Stimulated activated CD4-positive, alpha-beta T cell treated with anti-CD3 and anti-CD28 coated beads, Interleukin-12 subunit alpha, Interleukin-12 subunit beta, amount 100 ng/mL, for 48 hours (primary cell): Measurements from ENCODE around the gene ALG12.

Experiments used
- DNase-seq, 3 donors: peaks; one replicate each; pipeline ENCODE4 v3.0.0-alpha.2; 2020; ENCODE audit warnings: low read depth in 2 of 3, low spot score in 1 of 3

ALG12 gene

DNA sequence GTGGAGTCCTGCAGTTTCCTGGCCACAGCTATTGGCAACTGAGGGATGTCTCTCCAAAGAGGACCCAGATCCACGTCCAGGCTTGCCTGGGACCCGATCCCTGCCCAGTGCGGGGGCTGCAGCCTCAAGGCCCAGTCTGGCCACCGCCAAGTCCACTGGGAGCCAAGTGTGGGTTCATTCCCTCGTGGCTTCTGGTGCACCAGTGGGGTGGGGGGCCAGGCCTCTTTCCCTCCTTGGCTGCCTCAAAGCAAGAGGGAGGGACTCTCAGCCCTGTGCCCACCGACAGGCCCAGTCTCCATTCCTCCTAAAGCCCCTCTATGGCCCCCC lies 29.0 kb upstream of the ALG12 start:
- no peak for DNase-seq

DNA sequence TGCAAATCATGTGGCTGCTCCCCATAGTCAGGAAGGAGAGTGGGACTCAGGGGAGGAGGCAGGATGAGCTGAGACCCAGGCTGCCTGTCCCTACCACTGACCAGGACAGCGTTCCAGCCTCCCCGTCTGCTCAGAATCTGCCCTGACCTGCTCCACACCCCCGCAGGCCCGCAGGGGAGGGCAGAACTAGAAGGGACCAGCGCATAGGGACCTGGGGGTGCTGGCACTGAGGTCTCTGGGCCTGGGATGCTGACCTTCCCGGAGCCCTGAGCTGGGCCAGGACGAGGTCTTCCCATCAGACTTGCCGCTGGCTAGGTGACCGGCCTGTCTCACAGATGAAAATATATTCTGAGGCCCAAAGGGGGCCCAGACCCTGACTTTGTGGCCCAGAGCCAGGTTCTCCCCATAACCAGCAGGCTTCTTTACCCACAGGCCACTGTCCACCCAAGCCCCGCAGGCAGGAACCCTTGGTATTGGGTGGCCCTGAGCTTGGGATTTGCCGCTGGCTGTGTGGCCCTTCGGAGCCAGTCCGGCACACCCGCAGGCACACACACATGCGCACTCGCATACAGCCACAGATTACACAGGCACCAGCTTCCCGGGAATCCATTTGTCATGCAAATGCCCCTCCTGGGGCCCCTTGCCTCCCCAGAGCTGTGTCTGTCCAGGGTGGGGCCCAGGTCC lies 28.5 kb upstream of the ALG12 start:
- DNase-seq = no peak

DNA sequence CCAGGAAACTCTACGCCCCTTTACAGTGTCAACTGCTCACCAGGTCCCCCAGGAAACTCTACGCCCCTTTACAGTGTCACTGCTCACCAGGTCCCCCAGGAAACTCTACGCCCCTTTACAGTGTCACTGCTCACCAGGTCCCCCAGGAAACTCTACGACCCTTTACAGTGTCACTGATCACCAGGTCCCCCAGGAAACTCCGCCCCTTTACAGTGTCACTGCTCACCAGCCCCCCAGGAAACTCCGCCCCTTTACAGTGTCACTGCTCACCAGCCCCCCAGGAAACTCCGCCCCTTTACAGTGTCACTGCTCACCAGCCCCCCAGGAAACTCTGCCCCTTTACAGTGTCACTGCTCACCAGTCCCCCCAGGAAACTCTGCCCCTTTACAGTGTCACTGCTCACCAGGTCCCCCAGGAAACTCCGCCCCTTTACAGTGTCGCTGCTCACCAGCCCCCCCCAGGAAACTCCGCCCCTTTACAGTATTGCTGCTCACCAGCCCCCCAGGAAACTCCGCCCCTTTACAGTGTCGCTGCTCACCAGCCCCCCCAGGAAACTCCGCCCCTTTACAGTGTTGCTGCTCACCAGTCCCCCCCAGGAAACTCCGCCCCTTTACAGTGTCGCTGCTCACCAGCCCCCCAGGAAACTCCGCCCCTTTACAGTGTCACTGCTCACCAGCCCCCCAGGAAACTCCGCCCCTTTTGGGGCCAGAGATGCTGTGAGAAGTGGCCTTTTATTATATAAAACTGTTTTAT lies 27.0 kb upstream of the ALG12 start:
- DNase-seq = peak in 1 of 3 donors; percentile 56

DNA sequence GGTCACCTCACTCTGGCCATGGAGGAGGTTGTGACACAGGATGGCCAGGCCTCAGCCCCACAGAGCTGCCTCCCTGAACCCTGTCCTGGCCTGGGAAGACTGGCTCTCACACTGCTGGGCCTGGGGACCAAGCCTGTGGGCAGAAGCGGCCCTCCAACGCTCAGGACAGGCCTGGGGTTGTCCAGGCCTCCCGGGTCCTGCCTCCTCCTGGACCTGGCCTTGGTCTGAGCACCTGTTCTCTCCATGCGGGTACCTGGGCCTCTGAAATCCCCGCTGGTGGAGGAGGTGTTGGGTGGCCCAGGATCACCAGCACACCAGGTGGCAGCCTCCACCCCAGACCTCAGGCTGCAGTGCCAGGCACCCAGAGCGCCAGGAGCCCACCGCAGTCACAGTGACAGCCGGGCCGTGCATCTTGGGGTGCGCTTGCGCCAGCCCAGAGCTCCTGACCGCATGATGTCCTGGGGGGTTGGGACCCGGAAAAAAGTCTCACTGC lies 26.2 kb upstream of the ALG12 start:
- no peak for DNase-seq

DNA sequence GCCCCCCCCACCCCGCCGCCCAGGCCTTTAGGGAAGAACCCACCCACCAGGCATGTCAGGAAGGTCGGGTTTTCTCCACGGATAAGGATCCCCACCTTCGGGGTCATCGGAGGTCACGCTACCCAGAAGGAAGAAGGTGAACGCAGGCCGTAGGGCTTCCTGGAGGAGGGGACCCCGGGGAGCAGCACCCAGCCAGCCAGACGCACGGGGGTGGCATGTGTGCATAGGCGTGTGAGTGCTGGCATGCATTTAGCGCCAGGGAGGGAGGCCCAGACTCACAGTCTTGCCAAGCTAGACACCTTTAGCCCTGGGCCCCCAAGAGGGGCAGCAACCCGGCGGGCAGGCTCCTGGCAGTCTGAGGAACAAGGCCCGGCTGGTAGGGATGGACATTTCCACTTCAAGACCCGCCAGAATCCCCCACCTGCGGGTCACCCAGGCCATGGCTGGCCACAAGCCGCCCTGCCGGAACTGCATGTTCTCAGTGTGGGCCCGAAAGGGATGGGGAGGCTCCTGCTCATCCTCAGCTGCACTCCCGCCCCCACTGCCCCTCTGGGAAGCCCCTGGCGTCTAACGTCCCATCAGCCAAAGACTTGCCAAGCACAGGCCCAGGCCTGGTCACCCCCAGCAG lies 25.6 kb upstream of the ALG12 start:
- DNase-seq = no peak

DNA sequence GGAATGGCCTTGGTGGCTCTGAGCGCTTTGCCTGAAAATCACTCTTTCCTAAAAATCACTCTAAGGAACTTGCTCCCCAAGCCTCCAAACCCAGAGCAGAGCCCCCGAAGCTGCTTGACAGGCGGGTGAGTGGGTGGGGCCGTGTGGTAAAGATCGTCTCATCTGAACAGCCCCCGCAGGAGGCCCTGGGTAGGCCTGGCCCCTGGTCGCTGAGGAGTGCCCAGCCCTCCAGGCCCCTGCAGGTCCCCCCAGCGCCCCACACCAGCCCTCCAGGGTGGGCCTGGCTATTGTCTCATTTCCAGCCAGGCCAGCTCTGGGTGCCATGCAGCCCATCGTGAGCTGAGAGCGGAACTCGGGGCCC lies 25.1 kb upstream of the ALG12 start:
- DNase-seq = no peak

DNA sequence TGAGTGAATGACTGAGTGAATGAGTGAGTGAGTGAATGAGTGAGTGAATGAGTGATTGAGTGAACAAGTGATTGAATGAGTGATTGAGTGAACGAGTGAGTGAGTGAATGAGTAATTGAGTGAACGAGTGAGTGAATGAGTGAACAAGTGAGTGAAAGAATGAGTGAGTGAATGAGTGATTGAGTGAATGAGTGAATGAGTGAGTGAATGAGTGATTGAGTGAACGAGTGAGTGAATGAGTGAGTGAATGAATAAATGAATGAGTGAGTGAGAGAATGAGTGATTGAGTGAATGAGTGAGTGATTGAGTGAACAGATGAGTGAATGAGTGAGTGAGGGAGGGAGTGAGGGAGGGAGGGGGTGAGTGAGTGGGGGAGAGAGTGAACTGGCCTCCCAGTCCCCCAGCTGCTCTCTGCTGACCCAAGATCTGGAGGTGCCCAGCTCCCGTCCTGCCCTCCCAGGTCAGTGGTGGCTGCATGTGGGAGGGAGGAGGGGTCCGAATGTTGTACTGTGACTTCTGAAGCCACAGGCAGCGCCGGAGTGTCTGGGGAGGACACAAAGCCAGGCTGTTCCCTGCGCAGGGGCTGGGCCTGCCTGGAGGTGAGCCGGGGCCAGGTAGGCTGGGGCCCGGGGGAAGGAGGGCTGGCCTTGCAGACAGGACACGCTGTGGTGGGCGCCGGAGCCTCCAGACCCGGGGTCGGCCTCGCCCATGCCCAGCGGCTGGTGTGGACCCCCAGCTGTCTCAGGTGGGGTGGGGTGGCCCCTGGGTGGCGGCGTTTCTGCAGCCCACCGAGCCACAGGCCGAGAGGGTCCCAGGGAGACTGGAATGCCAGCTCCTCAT lies 24.5 kb upstream of the ALG12 start:
- no peak for DNase-seq

DNA sequence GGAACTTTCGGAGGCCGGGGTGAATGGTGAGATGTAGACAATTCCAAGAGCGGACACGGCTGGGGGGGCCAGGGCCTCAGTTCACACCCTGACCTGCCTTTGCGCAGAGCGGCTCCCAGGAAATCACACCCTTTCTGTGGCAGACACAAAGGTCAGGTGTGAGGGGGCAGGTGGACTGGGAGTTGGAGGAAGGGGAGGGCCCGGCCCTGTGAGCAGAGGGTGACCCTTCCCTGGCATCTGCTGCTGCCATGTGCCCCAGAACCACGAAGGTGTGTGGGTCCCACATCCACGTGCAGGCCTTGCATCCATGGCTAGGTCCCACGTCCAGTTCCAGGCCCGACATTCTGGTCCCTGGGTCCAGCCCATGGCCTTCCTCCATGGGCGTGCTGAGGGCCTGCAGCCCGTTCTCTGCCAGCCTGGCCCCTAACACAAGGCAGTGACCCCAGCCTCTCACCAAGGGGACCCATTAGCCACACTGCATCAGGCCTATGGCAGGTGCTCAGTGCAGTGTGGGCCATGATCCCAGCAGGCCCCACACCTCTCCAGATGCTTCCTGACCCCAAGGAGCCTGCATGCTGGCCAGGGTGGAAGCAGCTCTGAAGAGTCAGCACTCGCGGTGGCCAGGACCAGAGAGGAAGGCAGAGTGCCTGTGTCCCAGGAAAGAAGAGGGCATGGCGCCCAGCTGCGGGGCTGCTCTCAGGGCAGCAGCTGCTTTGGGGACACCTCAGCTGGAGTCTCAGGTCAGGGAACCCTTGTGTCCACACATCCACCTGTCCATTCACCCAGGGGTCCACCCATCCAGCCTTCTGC lies 23.5 kb upstream of the ALG12 start:
- DNase-seq = no peak

DNA sequence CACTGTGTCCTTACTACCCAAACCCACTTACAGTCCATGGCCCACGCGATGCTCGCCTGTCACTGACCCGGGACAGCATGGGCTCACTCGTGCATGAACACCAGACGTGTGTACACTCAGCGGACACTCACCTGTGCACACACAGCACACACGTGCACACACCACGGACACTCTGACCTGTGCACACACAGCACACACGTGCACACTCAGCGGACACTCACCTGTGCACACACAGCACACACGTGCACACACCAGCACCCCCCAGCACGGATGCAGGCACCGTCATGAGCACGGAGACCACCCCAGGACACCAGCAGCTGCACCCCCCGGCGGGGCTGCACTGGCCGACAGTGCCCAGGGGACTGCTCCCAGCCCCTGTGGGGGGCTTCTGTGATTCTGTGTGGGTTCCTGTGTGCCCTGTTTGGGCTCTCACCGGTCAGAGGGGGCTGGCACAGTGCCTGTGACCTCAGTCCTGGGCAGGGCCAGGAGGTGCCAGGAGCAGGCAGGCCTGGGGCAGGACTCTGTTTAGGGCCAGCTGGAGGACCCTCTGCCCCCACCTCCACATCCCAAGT lies 20.4 kb upstream of the ALG12 start:
- DNase-seq = no peak

DNA sequence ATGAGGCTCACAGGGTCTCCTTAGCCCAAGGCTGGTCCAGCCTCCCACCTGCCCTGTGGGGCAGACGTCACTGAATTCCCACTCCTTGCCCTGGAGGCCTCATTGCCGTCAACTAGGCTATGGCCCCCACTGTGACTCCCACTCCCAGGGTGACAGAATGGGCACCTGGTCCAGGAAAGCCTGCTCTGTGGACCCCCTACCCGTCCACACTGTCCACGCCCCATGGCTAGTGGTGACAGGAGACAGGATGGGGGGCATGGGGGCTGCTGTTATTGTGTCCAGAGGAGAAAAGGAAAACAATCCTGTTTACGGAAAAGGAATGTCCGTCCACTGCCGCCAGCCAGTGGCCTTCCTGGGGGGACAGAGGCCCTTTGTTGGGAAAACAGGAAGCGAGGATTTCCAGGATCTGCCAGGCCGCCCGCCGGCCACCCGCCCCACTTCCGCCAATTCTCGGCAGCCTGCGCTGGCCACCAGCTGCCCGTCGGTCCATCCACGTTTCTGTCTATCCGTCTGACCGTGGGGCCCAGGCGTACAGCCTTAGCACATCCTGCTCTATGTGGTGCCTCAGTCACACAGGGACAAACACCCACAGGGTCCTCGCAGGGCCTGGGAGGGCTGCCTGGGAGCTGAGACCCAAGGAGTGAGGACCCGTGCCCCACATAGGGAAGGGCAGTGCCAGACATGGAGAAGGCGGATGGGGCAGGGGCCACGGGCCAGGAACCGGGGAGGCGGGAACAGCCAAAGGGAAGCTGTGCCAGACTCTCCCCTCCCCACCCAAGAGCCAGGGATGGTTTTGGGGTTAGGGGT lies 19.7 kb upstream of the ALG12 start:
- no peak for DNase-seq

DNA sequence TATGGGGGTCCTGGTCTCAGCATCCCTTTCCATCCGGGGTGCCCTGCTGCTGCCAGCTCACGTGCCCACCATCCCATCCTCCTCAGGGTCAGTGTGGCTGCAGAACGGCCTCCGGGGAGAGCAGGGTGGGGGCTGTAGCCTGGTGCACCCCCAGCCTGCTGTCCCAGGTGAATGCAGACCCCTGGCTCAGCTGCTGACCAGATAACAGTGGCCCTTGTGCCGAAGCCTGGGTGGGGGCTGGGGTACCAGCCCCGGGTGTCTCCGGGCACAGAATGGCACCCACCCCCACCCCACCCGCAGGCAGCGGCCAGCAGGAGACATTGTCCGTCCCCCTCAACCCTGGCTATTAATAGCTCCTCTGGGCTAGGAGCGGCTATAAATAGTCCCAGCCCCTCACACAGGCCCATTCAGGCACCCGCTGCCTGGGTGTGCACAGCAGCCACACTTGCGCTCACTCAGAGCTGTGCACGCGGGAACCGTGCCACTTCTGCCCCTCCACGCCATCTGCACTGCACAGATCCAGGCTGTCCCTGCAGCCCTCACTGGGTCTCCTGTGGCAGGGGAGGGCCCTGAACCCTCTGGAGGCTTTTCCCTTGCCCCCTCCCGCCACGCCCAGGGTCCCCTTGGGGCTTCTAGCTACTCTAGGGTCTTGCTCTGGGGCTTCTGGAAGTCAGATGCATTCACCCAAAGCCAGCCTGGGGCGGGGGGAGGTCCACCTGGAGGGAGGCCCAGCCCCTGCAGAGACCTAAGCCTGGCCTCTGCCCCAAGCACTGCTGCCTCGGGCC lies 18.9 kb upstream of the ALG12 start:
- no peak for DNase-seq

DNA sequence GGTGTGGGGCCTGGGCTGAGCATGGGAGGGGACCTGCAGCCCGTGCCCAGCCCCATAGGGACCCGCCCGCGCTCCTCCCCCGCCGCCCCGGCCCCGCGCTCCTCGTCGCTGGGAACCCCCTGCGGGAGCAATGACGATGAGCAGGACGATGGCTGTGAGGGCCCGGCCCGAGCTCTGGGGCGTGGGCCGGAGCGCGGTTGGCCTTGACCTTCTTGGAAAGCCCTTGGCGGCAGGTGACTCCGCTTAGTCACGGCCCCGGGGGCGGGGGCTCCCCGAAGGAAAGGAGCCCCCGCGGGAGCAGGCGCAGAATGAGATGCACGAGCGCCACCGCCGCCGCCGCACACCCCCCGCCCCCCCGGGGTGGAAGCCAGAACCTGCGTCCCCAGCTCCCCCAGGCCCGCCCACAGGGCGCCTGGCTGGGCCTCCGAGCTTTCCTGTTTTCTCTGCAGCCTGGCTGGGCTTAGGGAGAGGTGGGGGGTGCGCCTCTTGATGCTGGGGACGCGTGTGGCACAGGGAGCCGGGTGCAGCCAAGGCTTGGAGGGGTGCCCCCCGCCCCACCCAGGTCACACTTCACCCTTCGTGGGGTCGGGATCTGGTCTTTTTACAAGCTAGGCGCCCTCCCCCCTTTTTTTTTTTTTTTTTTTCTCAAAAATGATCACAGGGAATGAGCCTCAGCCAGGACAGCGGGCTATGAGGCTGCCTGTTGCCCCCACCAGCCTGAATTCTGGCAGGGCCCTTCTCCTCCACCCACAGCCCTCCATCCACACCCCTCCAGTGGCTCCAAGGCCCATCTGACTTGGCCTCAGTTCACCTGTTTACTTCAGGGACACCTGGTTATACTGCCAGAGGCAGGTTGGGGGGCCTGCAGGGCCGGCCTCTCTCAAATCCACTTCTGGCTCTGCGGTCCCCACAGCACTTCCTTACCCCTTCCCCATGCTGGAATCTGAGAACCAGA lies 18.1 kb upstream of the ALG12 start:
- peak; percentile 95 to 97 (median 96) for DNase-seq

DNA sequence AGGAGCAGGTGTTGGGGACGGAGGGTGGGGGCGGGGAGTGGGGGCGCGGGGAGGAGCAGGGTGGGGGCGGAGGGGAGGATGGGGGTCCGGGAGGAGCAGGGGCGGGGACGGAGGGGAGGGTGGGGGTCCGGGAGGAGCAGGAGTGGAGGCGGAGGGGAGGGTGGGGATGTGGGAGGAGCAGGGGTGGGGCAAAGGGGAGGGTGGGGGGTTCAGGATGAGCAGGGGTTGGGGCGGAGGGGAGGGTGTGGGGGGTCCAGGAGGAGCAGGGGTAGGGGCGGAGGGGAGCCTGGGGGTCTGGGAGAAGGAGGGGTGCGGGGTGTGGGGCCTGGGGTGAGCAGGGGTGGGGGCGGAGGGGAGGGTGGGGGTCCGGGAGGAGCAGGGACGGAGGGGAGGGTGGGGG lies 17.3 kb upstream of the ALG12 start:
- DNase-seq = no peak

DNA sequence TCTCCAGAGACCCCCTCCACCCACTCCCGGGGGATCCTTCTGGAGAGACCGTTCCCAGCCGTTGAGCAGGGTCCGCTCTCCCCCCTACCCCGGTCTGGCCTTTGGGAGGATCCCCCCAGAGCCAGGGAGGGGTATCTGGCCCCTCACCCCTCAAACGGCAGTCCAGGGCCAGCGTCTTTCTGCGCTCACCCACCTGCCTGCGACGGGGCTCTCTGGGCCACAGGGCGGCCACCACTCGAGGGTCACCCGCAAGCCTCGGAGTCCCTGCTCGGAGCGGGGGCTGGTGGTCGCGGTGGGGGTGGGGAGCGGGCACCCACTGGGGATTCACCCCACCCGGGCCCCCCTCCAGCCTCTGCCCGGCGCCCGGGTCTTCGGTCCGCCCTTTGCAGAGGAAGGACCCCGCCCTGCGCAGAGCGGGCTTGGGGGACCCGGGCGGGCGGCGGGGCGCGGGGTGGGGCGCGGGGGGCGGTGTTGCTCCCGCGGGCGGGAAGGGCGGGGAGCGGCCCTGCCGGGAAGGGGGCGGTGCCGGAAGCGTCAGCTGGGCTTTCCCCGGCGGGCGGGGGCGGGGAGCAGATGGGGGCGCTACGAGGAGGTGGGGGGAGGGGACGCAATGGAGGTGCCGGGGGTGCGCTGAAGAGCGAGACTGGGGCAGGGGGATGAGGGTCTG lies 16.8 kb upstream of the ALG12 start:
- peak; percentile 76 to 91 (median 88) for DNase-seq

DNA sequence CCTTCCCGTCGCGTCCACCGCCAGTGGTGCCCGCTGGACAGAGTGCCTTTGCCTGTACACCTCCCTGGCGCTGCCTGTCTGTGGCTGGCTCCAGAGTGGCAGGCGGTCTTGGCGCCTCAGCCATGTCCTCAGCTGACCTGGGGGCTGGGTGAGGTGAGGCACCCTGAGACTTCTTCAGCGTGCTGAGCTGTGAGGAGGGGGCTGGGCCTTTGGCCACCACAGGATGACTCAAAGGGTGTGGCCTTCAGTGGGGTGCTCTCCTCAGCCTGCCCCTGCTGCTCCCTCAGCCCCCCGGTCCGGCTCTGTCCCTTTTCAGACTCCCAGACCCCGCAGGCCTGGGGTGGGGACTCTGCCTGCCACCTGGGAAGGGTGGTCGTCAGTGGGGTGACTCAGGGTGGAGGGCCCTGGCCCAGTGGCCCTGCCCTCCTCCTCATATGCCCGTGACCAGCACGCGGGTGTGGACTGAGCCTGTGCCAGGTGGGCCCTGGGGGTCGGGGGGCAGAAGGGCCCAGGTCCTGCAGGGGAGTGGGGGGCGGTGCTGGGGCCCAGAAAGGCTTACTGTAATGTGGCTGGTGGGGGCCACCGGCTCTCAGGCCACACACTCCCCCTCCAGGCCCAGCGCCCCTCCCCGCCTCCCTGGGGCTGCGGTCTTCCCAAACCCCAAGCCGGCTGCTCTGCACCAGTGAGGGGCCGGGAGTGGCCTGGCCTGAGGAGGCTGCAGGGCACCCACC lies 16.1 kb upstream of the ALG12 start:
- DNase-seq = no peak
